ENCODE data around the gene TRIOBP. TPM values are rescaled to one million over a fixed set of nuclear protein-coding genes. Genes with fewer than 3 reads are reported as not detected.

Gene TRIOBP
- total and polyA plus RNA-seq, 2 of the 13 experiments (the other 11 are each of a cell fraction or from before 2014, with no cell fraction given) = 6.1 to 15.4 TPM

DNA sequence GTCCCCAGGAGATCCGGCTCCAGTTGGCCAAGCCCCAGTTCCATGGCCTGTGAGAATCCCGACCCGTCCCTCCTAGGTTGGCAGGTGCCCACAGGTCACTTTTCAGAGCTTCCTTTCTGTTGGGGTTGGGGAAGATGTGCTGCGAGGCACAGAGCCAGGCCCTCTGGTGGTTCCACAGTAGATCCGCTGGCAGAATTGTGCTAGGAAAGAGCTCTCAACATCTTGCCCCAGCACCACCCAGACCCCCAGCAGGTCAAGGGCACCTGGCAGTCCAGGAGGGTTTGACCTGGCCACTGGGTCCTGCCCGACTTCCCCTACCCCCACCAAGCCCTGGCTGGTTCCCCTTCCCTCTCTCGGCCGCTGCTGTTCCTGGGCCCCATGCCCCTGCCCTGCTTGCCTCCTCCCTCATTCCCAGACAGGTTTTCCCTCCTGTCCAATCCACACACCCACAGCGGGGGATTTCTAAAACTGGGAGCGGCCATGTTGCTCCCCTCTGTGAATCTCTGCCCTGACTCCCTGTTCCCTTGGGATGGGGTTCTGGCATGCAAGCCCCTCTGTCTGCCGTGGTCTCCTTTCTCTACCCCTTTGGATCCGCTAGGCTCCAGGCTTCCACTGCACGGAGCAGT is 84.7 kb downstream of the TRIOBP start (continued):
- TF ChIP-seq IRF1 (CRISPR knock-in tag; IDR thresholded peaks at IDR 0.05; ENCODE audit: low read depth) = no peak
- TF ChIP-seq CBX1 (IDR thresholded peaks at IDR 0.05; ENCODE audit: low read depth) = no peak
- no peak for TF ChIP-seq ZNF609 (CRISPR knock-in tag; IDR thresholded peaks at IDR 0.05; ENCODE audit: borderline replicate concordance)
- TF ChIP-seq TCF7 (IDR thresholded peaks at IDR 0.05; ENCODE audit: low read depth) = no peak
- no peak for TF ChIP-seq ZNF639 (CRISPR knock-in tag; conservative IDR thresholded peaks at IDR 0.05)
- TF ChIP-seq HOXA7 (CRISPR knock-in tag; IDR thresholded peaks at IDR 0.05) = no peak
- TF ChIP-seq NR2F1 (CRISPR knock-in tag; IDR thresholded peaks at IDR 0.05) = no peak
- TF ChIP-seq, protein P1, sequence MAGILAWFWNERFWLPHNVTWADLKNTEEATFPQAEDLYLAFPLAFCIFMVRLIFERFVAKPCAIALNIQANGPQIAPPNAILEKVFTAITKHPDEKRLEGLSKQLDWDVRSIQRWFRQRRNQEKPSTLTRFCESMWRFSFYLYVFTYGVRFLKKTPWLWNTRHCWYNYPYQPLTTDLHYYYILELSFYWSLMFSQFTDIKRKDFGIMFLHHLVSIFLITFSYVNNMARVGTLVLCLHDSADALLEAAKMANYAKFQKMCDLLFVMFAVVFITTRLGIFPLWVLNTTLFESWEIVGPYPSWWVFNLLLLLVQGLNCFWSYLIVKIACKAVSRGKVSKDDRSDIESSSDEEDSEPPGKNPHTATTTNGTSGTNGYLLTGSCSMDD (CRISPR knock-in tag; IDR thresholded peaks at IDR 0.05) = no peak
- TF ChIP-seq MYC (CRISPR knock-in tag; IDR thresholded peaks at IDR 0.05; ENCODE audit: borderline replicate concordance) = no peak
- TF ChIP-seq HHEX (CRISPR knock-in tag; IDR thresholded peaks at IDR 0.05) = no peak
- TF ChIP-seq KDM2A (CRISPR knock-in tag; IDR thresholded peaks at IDR 0.05; ENCODE audit: borderline replicate concordance, low read depth) = peak; percentile 44; the same call in 1 of the 2 replicates
- TF ChIP-seq ZNF253 (CRISPR knock-in tag; IDR thresholded peaks at IDR 0.05; ENCODE audit: borderline replicate concordance) = no peak
- 0 out of 2 replicates have a peak, but pooled peaks have one; percentile 25 for TF ChIP-seq RARA (CRISPR knock-in tag; IDR thresholded peaks at IDR 0.05)
- TF ChIP-seq HDAC2 (CRISPR knock-in tag; IDR thresholded peaks at IDR 0.05) = no peak
- TF ChIP-seq HNRNPK (IDR thresholded peaks at IDR 0.05; ENCODE audit: low read depth, low read length, poor library complexity, severe bottlenecking) = no peak
- no peak for TF ChIP-seq ZNF766 (CRISPR knock-in tag; IDR thresholded peaks at IDR 0.05; ENCODE audit: borderline replicate concordance)
- TF ChIP-seq ZNF143 (CRISPR knock-in tag; IDR thresholded peaks at IDR 0.05) = no peak
- no peak for TF ChIP-seq GPN1 (CRISPR knock-in tag; IDR thresholded peaks at IDR 0.05; ENCODE audit: borderline replicate concordance)
- no peak for TF ChIP-seq ARID3A (IDR thresholded peaks at IDR 0.05; ENCODE audit: low read depth, low read length)
- no peak for TF ChIP-seq RBM39 (IDR thresholded peaks at IDR 0.05; ENCODE audit: low read depth, low read length, poor library complexity, severe bottlenecking)
